GM19328 (cell line): ENCODE data around the gene SMAD3.

Experiments used
- ATAC-seq: cut with Tn5 transposase; IDR thresholded peaks from one replicate; pipeline ENCODE4 v1.9.1; 2021; ENCODE audit warnings: mild to moderate bottlenecking, moderate library complexity; ENCODE audit not compliant: unreplicated experiment

Gene SMAD3

DNA sequence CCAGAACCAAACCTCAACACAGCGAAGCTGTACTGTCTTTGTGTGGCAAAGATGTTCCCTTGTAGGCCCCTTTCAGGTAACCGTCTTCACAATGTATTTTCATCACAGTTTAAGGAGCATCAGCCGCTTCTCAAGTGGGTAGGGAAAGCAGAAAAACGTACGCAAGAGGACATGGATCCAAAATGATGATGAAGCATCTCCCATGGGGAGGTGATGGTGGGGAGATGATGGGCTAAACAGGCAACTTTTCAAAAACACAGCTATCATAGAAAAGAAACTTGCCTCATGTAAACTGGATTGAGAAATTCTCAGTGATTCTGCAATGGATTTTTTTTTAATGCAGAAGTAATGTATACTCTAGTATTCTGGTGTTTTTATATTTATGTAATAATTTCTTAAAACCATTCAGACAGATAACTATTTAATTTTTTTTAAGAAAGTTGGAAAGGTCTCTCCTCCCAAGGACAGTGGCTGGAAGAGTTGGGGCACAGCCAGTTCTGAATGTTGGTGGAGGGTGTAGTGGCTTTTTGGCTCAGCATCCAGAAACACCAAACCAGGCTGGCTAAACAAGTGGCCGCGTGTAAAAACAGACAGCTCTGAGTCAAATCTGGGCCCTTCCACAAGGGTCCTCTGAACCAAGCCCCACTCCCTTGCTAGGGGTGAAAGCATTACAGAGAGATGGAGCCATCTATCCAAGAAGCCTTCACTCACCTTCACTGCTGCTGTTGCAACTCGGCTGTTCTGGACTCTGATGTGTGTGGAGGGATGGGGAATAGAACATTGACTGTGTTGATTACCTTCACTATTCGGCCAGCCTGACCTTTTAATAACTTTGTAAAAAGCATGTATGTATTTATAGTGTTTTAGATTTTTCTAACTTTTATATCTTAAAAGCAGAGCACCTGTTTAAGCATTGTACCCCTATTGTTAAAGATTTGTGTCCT is 129.0 kb downstream of the SMAD3 start:
- no peak for ATAC-seq

DNA sequence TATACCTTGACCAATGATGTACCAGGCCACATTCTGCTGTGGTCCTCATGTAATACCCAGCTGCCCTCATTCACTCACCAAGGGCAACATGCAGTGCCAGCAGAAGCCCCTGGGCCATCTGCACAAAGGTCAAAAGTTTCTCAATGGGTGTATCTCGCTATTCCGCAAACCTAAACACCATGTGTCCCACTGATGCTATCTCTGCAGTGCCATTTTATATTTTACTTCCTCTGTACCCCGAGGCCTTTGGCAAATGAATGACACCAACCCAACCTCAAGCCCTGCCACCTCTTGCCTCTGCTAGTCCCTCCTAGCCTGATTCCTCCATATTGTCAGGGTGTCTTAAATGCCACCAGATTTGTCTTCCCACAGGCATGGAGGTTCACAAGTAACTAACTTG is 129.9 kb downstream of the SMAD3 start:
- no peak for ATAC-seq

- ATAC-seq: no peak
These were observed 130.8 kb downstream of the SMAD3 start for GRCh38 chr15:67196222-67196621.

DNA sequence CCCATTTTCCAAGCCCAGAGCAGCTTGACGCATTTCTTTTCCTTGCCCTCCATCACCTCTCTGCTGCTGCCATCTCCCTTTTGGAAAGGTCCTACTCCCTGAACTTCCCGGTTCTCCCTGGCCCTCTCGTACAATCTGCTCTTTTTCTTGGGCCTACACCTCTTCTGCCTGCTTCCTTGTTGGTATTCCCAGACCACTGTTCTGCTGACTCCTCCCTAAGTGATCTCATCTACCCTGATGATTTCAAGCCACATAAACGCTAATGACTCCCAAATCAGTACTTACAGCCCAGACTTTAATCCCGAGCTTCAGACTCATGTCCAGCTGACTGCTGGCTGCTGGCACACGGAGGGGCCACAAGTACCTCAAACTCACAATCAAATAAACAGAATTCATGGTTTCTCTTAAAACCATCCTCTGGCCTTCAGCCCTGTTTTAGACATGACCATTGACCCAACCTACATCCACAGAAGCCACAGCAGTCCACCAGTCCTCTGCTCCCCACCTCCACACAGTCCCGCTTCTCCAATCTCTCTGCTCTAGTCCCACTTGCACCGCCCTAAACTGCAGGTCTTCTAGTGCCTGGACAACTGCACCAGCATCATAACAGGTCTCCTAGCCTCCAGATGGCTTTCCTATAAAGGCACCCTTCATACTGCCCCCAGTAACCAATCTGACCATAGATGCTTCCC is 131.4 kb downstream of the SMAD3 start:
- no peak for ATAC-seq

GRCh38 chr15:67197364-67197695 is 131.9 kb downstream of the SMAD3 start:
- ATAC-seq: no peak

GRCh38 chr15:67198157-67198754 is 132.9 kb downstream of the SMAD3 start:
- no peak for ATAC-seq

DNA sequence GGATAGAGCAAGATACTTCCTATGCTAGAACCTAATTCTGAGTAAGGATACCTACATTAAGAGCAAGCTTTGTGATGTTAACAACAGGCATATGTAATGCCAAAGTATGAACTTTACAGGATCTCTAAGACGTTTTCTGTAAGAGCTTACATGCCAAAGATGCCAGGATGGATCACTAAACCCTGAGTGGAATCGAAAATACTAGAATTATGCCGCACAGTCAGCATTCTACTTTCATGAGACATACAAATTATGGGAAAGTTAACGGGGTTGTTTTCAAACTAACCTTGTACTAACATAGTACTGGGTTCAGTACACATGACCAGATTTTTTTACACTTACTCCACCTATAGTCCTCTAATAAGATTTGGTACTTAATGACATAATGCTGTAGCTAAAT is 134.0 kb downstream of the SMAD3 start:
- no peak for ATAC-seq

- no peak for ATAC-seq
These were observed 134.7 kb downstream of the SMAD3 start for GRCh38 chr15:67199881-67200763.

DNA sequence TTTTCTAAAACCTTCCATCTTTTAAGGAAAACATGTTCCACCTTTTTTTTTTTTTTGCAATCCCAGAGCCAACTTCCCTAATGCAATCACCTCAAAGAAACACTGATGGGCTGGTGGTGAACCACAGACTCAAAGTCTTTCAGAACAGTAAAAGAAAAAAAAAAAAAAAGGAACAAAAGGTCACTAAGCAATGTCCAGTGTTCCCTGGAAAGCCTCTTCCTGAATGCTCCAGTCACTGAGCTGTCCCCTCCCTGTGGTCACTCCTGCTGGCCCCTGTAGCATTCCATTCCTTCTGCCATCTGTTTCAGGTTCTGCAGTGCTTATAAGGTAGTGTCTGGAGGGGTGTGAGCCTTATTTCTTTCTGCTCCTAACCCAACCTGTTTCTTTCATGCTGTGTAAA is 135.7 kb downstream of the SMAD3 start:
- ATAC-seq: no peak

DNA sequence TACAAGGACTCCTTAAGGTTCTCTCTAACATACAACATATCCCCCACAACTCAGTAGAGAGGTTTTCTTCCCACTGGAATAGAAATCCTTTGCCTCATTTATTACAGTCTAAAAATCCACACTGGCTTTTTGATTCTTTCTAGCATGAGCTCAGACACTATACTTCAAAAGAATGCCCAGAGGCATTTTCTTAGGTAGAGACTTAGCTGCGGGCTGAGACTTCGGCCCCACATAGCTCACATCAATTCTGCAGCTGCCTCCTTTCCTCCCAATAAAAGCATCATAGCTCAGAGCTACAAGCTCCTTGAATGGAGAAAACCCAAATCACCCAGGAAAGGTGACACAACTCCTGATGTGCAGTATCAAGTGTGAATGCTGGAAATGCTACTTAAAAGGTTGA is 136.7 kb downstream of the SMAD3 start:
- no peak for ATAC-seq

DNA sequence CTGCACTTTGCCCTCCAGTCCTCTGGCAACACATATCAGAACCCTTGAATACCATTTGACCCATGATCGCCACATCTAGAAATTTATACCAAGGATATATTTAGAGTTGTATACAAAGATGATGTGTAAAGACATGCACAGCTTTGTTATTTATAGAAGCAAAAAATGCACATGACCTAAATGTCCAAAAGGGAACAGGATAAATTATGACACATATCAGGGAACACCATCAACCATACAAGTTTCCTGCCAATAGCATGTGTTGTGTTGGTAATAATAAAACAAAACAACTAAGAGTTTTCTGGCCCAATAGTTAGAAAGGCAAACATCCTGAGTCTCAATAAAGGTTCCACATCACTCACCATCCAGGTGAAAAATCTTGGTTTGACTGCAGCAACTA is 137.6 kb downstream of the SMAD3 start:
- no peak for ATAC-seq

DNA sequence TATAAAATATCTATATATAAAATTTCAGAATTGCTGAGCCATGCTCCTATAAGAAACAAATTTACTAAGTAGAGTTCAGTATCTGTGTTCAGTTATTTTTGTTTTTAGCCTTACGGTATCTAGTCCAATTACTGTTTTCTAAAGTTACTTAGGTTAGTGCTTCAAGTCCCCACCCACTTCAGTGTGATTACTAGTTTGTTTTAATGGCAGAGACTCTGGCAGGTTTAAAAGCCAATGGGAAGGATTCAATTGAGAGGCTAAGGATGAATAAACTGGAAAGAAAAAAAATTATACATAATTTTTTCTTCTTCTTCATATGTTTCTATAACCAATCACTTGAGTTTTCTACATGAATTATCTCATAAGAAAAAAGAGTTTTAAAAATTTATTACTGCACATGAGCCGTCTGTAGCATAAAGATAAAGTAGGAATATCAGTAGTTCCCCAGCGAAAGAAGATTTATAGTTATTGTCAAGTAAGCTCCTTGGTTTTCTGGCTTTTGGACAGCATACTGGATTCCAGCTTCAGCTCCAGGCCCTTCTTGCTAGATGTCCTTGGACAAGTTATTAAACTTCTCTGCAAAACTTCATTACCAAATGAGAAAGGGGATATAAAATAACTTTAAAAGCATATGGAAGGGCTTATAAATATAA is 142.3 kb downstream of the SMAD3 start:
- no peak for ATAC-seq

- no peak for ATAC-seq
These were observed 143.0 kb downstream of the SMAD3 start for GRCh38 chr15:67208396-67208795.

DNA sequence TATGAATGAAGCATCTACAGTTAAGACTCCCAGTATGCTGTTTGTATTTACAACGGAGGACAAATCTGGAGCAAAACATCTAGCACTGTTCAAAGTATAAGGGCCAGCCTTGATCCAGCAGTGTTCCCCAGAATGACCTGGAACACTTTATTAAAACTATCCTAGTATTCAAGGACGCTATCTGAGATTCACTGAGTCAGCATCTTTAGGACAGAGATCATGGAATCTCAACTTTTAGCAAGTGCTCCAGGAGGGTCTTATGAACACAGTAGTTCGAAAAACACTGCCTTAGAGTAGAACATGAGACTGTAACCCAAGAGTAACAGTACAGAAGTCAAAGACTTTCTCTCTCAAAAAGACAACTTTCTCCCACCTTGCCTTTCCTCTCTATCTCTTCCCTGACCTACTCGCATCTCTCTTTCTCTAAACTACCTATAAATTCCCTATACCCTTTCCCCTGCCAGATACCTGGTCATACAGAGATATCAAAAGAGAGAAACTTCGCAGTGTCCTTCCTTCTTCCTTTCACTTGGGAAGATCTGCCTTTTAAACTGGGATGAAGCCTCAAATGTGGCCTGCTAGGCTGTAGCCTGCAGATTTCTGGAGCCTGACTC is 145.3 kb downstream of the SMAD3 start:
- ATAC-seq: no peak

GRCh38 chr15:67212684-67213367 is 147.4 kb downstream of the SMAD3 start:
- no peak for ATAC-seq

DNA sequence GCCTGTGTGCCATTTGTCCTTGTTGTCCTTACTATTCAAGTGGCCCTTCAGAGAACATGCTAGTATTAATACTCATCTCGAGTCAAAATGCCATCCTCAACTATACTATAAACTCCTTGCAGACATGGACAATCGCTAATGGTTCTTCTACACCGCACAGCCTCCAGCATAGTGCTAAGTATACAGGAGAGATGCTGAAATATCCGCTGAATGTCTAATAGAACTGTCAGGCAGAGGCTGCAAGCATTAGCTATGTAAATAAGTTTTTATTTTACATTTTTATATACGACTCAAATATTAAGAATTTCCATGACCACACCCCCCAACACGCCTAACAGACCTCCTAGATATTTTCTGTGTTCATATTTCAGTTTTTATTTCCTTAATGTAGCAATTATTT is 149.7 kb downstream of the SMAD3 start:
- no peak for ATAC-seq

- no peak for ATAC-seq
These were observed 151.5 kb downstream of the SMAD3 start for GRCh38 chr15:67216859-67217258.

DNA sequence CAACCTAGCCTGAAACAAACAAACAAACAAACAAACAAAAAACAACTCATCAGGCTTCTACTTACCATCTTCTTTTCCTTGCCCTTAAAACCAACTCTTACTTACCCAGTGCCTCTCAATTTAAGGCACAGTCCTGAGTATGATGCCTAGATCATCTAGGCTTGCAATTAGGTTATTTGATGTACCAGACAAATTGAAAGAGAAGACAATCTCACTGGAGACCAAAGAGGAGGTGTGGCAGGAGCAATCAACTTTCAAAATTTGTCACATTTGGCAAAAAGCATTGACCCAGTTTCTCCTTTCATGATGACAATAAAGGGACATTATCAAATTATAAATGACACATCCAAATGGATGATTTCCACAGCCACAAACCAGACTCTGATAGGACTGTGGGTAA is 153.0 kb downstream of the SMAD3 start:
- no peak for ATAC-seq

- no peak for ATAC-seq
These were observed 153.9 kb downstream of the SMAD3 start for GRCh38 chr15:67219288-67219687.
